ENCODE data around the gene ORM1. TPM values are rescaled to one million over a fixed set of nuclear protein-coding genes. Genes with fewer than 3 reads are reported as not detected.

Gene ORM1
- total RNA-seq, 6 experiments from 2014 or later, result 11,577 to 28,471 (median 22,756) TPM

GRCh38 chr9:114307899-114308267 lies 15.0 kb upstream of the ORM1 start:
- no peak overlapping the region for H3K4me3 ChIP-seq
- peak overlapping the region in 1 of 3 donors; percentile 28 for H3K27ac ChIP-seq
- H3K4me1 ChIP-seq, result peaks cover 0 to 31% (median 0%) of the 10 kb centered on the region in 4 donors
- H3K36me3 ChIP-seq, result no peaks in the 10 kb centered on the region
- intact Hi-C loops (cut with DNase I), result no loop called here
- H3K9me3 ChIP-seq, result no peaks in the 10 kb centered on the region
- no peaks in the 10 kb centered on the region for H3K27me3 ChIP-seq
- WGBS (ENCODE audit: insufficient coverage, low coverage, low lambda C conversion rate, missing lambda C conversion rate), result 77% methylated on average over 4 of the region's 6 CpGs
- TF ChIP-seq, protein P1, sequence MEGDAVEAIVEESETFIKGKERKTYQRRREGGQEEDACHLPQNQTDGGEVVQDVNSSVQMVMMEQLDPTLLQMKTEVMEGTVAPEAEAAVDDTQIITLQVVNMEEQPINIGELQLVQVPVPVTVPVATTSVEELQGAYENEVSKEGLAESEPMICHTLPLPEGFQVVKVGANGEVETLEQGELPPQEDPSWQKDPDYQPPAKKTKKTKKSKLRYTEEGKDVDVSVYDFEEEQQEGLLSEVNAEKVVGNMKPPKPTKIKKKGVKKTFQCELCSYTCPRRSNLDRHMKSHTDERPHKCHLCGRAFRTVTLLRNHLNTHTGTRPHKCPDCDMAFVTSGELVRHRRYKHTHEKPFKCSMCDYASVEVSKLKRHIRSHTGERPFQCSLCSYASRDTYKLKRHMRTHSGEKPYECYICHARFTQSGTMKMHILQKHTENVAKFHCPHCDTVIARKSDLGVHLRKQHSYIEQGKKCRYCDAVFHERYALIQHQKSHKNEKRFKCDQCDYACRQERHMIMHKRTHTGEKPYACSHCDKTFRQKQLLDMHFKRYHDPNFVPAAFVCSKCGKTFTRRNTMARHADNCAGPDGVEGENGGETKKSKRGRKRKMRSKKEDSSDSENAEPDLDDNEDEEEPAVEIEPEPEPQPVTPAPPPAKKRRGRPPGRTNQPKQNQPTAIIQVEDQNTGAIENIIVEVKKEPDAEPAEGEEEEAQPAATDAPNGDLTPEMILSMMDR (IDR thresholded peaks at IDR 0.05), result no peak
- TF ChIP-seq POLR2A (IDR thresholded peaks at IDR 0.05), result no peak
- ATAC-seq, result peak in 1 of 4 donors; percentile 22
- DNase-seq, result no peak

DNA sequence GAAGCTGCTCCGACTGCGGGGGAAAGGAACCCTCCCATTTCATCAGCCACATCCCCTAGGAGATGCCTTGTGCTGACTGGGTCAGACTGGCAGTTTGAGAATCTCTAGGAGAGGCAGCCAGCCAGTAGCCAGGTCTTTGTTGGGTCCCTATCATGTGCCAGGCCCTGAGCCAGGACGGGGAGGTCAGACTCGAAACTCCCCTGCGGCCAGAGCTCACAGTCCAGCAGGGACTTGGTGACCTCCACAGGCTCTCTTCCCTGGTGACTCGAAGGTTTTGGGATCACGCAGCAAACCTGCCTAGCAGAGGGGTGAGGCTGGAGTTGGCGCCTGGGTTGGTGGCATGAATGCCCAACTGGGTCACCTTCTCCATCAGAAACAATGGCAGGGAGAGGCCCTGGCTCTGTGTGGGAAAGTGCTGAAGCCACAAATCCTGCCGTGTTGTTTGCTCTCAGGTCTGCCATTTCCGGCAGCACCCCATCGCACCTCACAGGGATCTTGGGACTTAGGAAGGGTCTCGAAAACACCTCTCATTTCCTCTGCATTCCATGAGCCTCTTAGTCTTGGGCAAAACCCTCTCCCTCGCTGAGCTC lies 14.4 kb upstream of the ORM1 start:
- no peaks in the 10 kb centered on the region for H3K27me3 ChIP-seq
- ATAC-seq (peak; percentile 13 to 64 (median 58)), DNase-seq (peak; percentile 73 to 85 (median 74))
- intact Hi-C loops (cut with DNase I), result no loop called here
- H3K36me3 ChIP-seq, result no peaks in the 10 kb centered on the region
- H3K27ac ChIP-seq, result peak overlapping the region in 2 of 3 donors; percentile 28 to 48
- no peak for TF ChIP-seq POLR2A (IDR thresholded peaks at IDR 0.05)
- TF ChIP-seq, protein P1 (IDR thresholded peaks at IDR 0.05), result no peak
- no peak overlapping the region for H3K4me3 ChIP-seq
- H3K9me3 ChIP-seq, result no peaks in the 10 kb centered on the region
- 87% methylated on average over 4 of the region's 13 CpGs for WGBS (ENCODE audit: insufficient coverage, low coverage, low lambda C conversion rate, missing lambda C conversion rate)
- H3K4me1 ChIP-seq, result peaks cover 0 to 33% (median under 1%) of the 10 kb centered on the region in 4 donors

- H3K4me1 ChIP-seq, result peaks cover 0 to 39% (median 4%) of the 10 kb centered on the region in 4 donors
- H3K27me3 ChIP-seq, result no peaks in the 10 kb centered on the region
- DNase-seq (peak in 1 of 3 donors; percentile 38), ATAC-seq (no peak)
- 93% methylated on average over 5 of the region's 13 CpGs for WGBS (ENCODE audit: insufficient coverage, low coverage, low lambda C conversion rate, missing lambda C conversion rate)
- no peak for TF ChIP-seq POLR2A (IDR thresholded peaks at IDR 0.05)
- TF ChIP-seq, protein P1 (IDR thresholded peaks at IDR 0.05), result no peak
- H3K4me3 ChIP-seq, result no peak overlapping the region
- intact Hi-C loops (cut with DNase I), result no loop called here
- no peaks in the 10 kb centered on the region for H3K9me3 ChIP-seq
- no peaks in the 10 kb centered on the region for H3K36me3 ChIP-seq
- H3K27ac ChIP-seq, result no peak overlapping the region
Measured at GRCh38 chr9:114309096-114309495, 13.8 kb upstream of the ORM1 start.

- no peak for ATAC-seq
- TF ChIP-seq POLR2A (IDR thresholded peaks at IDR 0.05), result no peak
- TF ChIP-seq, protein P1 (IDR thresholded peaks at IDR 0.05), result no peak
- Histone ChIP-seq H3K27me3 (no peaks in the 10 kb centered on the region), H3K36me3 (no peaks in the 10 kb centered on the region), H3K4me3 (no peak overlapping the region), H3K27ac (no peak overlapping the region), H3K4me1 (peaks cover 0 to 49% (median 10%) of the 10 kb centered on the region in 4 donors), H3K9me3 (no peaks in the 10 kb centered on the region)
- WGBS (ENCODE audit: insufficient coverage, low coverage, low lambda C conversion rate, missing lambda C conversion rate), result 82% methylated on average over 15 of the region's 22 CpGs
- intact Hi-C loops (cut with DNase I), result no loop called here
- peak in 1 of 3 donors; percentile 34 for DNase-seq
Measured at GRCh38 chr9:114310471-114311450, 12.1 kb upstream of the ORM1 start.

Measured in right lobe of liver (tissue), 6 donors.